Body of pancreas (tissue), 4 donors: ENCODE measurements around the gene SULT1C4. TPM values are rescaled to one million over a fixed set of nuclear protein-coding genes. Genes with fewer than 3 reads are reported as not detected.

Source experiments
- ATAC-seq: fragments of 150-250 bp; one replicate; pipeline ENCODE4 v1.9.1; 2016
- DNase-seq, 4 donors: peaks; one replicate each; pipeline ENCODE4 v3.0.0-alpha.2; 2019
- H3K27ac ChIP-seq, 4 donors: fragments of 200-600 bp; sonication (generic); 1 replicate in 3 of 4; 2 replicates in 1 of 4; pipeline versions ENCODE4 v1.5.1 to v1.6.1; 2016 to 2019; ENCODE audit warnings: mild to moderate bottlenecking in 1 of 4, mixed read lengths in 1 of 4, moderate library complexity in 1 of 4
- H3K27me3 ChIP-seq, 2 donors: fragments of 200-600 bp; sonication (generic); one replicate each; pipeline ENCODE4 v1.6.0; 2016; ENCODE audit warnings: mild to moderate bottlenecking in 1 of 2
- H3K36me3 ChIP-seq, 2 donors: fragments of 200-600 bp; sonication (generic); replicated peaks in 1 of 2; 2 replicates each; pipeline ENCODE4 v1.5.1; 2016; ENCODE audit warnings: low read depth in 2 of 2; ENCODE audit not compliant: insufficient read depth in 1 of 2
- H3K4me1 ChIP-seq: fragments of 200-600 bp; sonication (generic); one replicate; pipeline ENCODE4 v1.6.0; 2016
- H3K4me3 ChIP-seq, 2 donors: fragments of 200-600 bp; sonication (generic); 1 replicate in 1 of 2; 2 replicates in 1 of 2; pipeline ENCODE4 v1.5.1; 2016 to 2019
- H3K9me3 ChIP-seq, 3 donors: fragments of 200-600 bp; sonication (generic); 1 replicate in 2 of 3; 2 replicates in 1 of 3; pipeline ENCODE4 v1.5.1; 2016
- CTCF ChIP-seq, 7 experiments: fragments of 450-650 bp in 4 of 7; fragments of 200-600 bp in 3 of 7; sonication (generic) in 3 of 7; IDR thresholded peaks; one replicate each; pipeline ENCODE4 v1.5.1; 2016 to 2019; ENCODE audit warnings: antibody characterized with exemption in 7 of 7
- POLR2A ChIP-seq, 3 donors: fragments of 450-650 bp; IDR thresholded peaks; one replicate each; pipeline ENCODE4 v1.6.1; 2016; ENCODE audit warnings: antibody characterized with exemption in 3 of 3, mild to moderate bottlenecking in 2 of 3
- WGBS, 2 donors: methylation state at CpG; one replicate each; pipeline ENCODE4 v1.1.5; 2017; 5-methylcytosine and 5-hydroxymethylcytosine counted together
- intact Hi-C: fragments of 100-400 bp; cut with DNase I; formaldehyde crosslinking; loops from one replicate; pipeline ENCODE4 v1.15.1; 2023
- total RNA-seq, 2 donors: library from RNA; depleted of rRNA; stranded (reverse); fragments of >200 nt; gene quantifications; one replicate each; pipeline ENCODE4 v1.1.0, GENCODE V29; 2016

Gene SULT1C4
- total RNA-seq, 2 donors from 2014 or later, result 1.3 to 4.2 TPM

- no peak for TF ChIP-seq CTCF (IDR thresholded peaks at IDR 0.05)
- no peak for TF ChIP-seq POLR2A (IDR thresholded peaks at IDR 0.05)
- Histone ChIP-seq H3K36me3 (no peaks in the 10 kb centered on the region), H3K4me1 (peaks cover 9% of the 10 kb centered on the region), H3K9me3 (no peaks in the 10 kb centered on the region), H3K27ac (no peak overlapping the region), H3K4me3 (no peak overlapping the region), H3K27me3 (no peaks in the 10 kb centered on the region)
- DNase-seq (no peak), ATAC-seq (no peak)
- 29 to 67% methylated on average over 2 of the region's 2 CpGs for WGBS, 2 donors
- intact Hi-C loops, result no loop called here
Measured at GRCh38 chr2:108378851-108379250, 1.1 kb downstream of the SULT1C4 start.

GRCh38 chr2:108382196-108382595, 4.4 kb downstream of the SULT1C4 start:
- H3K27ac ChIP-seq, result no peak overlapping the region
- H3K4me1 ChIP-seq, result peaks cover 4% of the 10 kb centered on the region
- DNase-seq (no peak), ATAC-seq (no peak)
- intact Hi-C loops, result no loop called here
- no peaks in the 10 kb centered on the region for H3K36me3 ChIP-seq
- no peak overlapping the region for H3K4me3 ChIP-seq
- H3K9me3 ChIP-seq, result no peaks in the 10 kb centered on the region
- no peaks in the 10 kb centered on the region for H3K27me3 ChIP-seq
- TF ChIP-seq POLR2A (IDR thresholded peaks at IDR 0.05) (no peak), CTCF (IDR thresholded peaks at IDR 0.05) (no peak)
- WGBS, 2 donors, result 24 to 26% methylated on average over 4 of the region's 4 CpGs

GRCh38 chr2:108383146-108383830, 5.5 kb downstream of the SULT1C4 start:
- ATAC-seq, result no peak
- no peak overlapping the region for H3K4me3 ChIP-seq
- TF ChIP-seq CTCF (IDR thresholded peaks at IDR 0.05) (no peak), POLR2A (IDR thresholded peaks at IDR 0.05) (no peak)
- H3K4me1 ChIP-seq, result no peaks in the 10 kb centered on the region
- intact Hi-C loops, result no loop called here
- no peaks in the 10 kb centered on the region for H3K27me3 ChIP-seq
- no peaks in the 10 kb centered on the region for H3K36me3 ChIP-seq
- 84 to 93% methylated on average over 4 of the region's 4 CpGs for WGBS, 2 donors
- no peak overlapping the region for H3K27ac ChIP-seq
- no peaks in the 10 kb centered on the region for H3K9me3 ChIP-seq
- DNase-seq, result no peak

GRCh38 chr2:108384662-108385393, 7.1 kb downstream of the SULT1C4 start:
- ATAC-seq, result no peak
- WGBS, 2 donors, result 73 to 75% methylated on average over 5 of the region's 5 CpGs
- no peaks in the 10 kb centered on the region for H3K4me1 ChIP-seq

More at GRCh38 chr2:108384662-108385393, 7.1 kb downstream of the SULT1C4 start:
- H3K9me3 ChIP-seq, result no peaks in the 10 kb centered on the region
- no peaks in the 10 kb centered on the region for H3K27me3 ChIP-seq
- TF ChIP-seq POLR2A (IDR thresholded peaks at IDR 0.05) (no peak), CTCF (IDR thresholded peaks at IDR 0.05) (no peak)
- H3K27ac ChIP-seq, result peak overlapping the region in 1 of 4 donors; percentile 46
- intact Hi-C loops, result no loop called here
- no peak overlapping the region for H3K4me3 ChIP-seq
- DNase-seq, result no peak
- H3K36me3 ChIP-seq, result no peaks in the 10 kb centered on the region
